ENCODE results near the gene ZNF81. TPM values are rescaled to one million over a fixed set of nuclear protein-coding genes. Genes with fewer than 3 reads are reported as not detected.
A peak's percentile ranks its signal among the peaks of the same experiment; 100 is the strongest.
"Not testable (repeated sequence)": the region's sequence is repeated elsewhere in the genome, so short reads cannot be mapped to it uniquely, and the experiment has no call there.

The ZNF81 gene
- total RNA-seq, 2 donors from 2014 or later = 6.4 to 7.8 TPM

DNA sequence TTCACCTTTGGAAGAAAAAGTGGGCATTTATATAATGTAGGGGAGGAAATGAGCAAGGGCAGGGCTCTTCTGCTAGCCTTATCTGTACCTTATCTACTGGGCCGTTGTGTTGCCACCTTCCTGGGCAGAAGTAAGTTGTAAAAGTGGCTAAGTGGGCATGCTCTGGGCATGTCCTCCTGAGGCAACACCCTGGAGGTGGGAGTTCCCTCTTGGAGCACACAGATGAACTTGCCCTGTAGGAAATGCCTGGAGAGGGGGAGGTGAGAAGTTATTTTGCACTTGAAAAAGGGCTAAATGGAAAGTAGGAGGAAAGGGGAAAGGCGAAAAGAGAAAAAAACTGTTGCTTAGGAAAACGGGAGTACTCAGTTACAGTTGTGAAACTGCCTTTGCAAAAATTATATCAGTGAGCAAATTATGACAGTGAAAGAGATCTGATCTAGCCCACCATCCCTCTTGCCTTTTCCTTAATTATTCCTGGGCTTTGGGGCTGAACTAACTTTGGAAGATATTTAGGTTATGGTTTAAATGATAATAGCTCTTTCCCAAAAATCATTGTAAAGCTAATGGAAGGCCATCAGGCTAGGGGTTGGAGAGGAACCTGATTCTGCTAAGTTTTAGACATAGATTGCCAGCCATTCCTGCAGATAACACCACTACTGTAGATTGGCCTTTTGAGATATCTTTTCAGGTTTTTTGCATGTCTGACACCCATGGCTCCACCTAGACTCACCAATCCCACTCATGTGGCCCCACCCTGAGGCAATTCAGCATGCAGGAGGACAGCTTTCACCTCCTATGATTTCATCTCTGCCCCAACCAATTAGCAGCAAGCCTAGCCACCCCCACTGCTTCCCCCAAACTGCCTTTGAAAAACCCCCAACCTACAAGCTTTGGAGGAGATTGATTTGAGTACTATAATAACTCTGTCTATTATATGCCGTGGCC lies 20.5 kb upstream of the ZNF81 start:
- Mint-ChIP-seq H3K36me3 (ENCODE audit: low read depth) (no peaks in the 10 kb centered on the region), H3K9me3 (no peaks in the 10 kb centered on the region), H3K4me3 (no peak overlapping the region), H3K27me3 (peaks cover 4% of the 10 kb centered on the region), H3K27ac (no peak overlapping the region), H3K4me1 (no peaks in the 10 kb centered on the region)
- no peak for ATAC-seq (replicated peaks)

DNA sequence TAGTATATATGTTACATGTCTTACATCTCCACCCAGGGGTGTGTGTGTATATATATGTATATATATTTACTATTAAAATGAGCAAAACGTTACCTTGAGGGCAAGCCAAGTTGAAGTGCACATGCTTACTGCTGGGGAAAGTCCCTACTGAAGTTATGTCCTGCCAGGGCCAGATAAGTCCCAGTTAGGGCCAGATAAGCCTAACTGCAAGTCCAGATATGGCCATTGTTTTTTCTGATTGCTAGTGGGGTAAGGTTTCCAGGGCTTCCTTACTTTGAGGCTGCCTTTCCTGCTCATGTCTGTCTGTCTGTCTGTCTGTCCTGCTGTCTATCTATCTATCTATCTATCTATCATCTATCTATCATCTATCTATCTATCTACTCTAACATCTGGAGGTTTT lies 19.3 kb upstream of the ZNF81 start:
- no peaks in the 10 kb centered on the region for H3K9me3 Mint-ChIP-seq
- H3K36me3 Mint-ChIP-seq (ENCODE audit: low read depth) = no peaks in the 10 kb centered on the region
- H3K27me3 Mint-ChIP-seq = peaks cover 4% of the 10 kb centered on the region
- no peak overlapping the region for H3K27ac Mint-ChIP-seq
- no peaks in the 10 kb centered on the region for H3K4me1 Mint-ChIP-seq
- ATAC-seq (replicated peaks) = no peak
- no peak overlapping the region for H3K4me3 Mint-ChIP-seq

DNA sequence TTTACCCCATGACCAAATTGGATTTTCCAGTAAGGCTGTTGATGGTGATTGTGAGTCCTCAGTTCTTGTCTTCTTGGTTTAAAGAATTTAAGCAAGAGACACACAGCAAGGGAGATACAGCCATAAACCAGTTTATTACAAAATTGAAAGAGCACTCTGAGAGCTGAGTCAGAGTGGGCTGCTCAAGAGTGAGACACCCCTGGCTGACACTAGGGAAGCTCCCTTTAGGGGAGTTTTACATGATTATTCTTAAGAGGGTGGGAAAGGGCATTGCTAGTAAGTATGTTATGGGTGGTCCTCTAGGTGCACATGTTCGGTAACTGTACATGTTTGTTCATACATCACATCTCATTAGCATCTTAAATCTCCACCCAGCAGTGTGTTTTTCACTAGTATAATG lies 18.8 kb upstream of the ZNF81 start:
- Mint-ChIP-seq H3K27ac (no peak overlapping the region), H3K36me3 (ENCODE audit: low read depth) (no peaks in the 10 kb centered on the region), H3K9me3 (no peaks in the 10 kb centered on the region), H3K4me3 (no peak overlapping the region), H3K4me1 (no peaks in the 10 kb centered on the region), H3K27me3 (peaks cover 4% of the 10 kb centered on the region)
- no peak for ATAC-seq (replicated peaks)

DNA sequence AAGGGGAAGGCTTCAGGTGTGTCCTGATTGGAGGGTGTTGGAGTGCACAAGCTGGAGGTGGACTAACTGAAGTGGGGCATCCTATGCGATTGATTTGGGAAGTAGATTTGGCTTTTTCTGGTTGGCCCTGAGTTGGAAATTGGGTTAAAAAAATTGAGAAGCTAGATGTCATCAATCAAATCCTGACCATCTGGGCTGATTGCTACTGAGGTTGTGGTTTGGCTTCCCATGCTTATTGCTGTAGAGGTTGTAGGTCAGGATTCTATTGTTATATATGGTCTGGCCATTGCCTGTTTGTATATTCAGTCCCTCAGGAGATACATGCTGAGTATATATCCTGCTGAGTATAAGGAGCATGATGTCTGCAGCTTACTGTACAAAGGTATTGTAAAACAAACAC lies 7.7 kb upstream of the ZNF81 start:
- Mint-ChIP-seq H3K27ac (no peak overlapping the region), H3K4me1 (no peaks in the 10 kb centered on the region), H3K4me3 (no peak overlapping the region), H3K27me3 (no peaks in the 10 kb centered on the region), H3K9me3 (no peaks in the 10 kb centered on the region), H3K36me3 (ENCODE audit: low read depth) (no peaks in the 10 kb centered on the region)
- ATAC-seq (replicated peaks) = no peak

DNA sequence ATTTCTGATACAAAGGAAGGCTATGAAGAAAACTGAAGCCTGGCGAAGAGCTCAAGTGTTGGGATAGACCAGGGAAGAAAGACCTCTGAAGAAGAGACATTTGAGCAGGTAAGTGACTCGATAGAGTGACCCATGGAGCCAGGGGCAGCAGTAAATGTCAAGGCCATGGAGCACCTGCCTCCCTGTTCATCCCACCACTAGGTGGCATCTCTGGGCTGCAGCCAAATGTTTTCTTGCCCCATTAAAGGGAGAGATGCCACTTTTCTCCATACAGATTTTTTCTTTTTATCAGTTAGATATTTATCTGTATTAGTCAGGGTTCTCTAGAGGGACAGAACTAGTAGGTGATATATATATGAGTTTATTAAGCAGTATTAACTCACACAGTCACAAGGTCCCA lies 4.9 kb upstream of the ZNF81 start:
- no peaks in the 10 kb centered on the region for H3K9me3 Mint-ChIP-seq
- no peak for ATAC-seq (replicated peaks)
- no peaks in the 10 kb centered on the region for H3K27me3 Mint-ChIP-seq
- H3K27ac Mint-ChIP-seq = no peak overlapping the region
- no peaks in the 10 kb centered on the region for H3K4me1 Mint-ChIP-seq
- H3K36me3 Mint-ChIP-seq (ENCODE audit: low read depth) = no peaks in the 10 kb centered on the region
- no peak overlapping the region for H3K4me3 Mint-ChIP-seq

DNA sequence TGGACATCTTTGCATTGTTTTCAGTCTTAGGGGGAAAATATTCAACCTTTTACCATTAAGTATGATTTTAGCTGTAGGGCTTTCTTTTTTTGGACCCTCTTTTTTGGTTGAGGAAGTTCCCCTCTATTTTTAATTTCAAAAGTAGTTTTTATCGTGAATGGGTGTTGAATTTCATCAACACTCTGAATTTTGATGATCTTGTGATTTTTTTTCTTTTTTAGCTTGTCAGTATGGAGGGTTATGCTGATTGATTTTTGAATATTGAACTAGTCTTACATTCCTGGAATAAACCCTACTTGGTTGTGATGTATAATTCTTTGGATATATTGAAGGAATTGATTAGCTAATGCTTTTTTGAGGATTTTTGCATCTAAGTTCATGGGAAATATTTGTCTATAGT lies 1.7 kb downstream of the ZNF81 start:
- no peak overlapping the region for H3K27ac Mint-ChIP-seq
- ATAC-seq (replicated peaks) = no peak
- peak overlapping the region; percentile 99 for H3K4me3 Mint-ChIP-seq
- H3K27me3 Mint-ChIP-seq = no peaks in the 10 kb centered on the region
- no peaks in the 10 kb centered on the region for H3K9me3 Mint-ChIP-seq
- H3K36me3 Mint-ChIP-seq (ENCODE audit: low read depth) = no peaks in the 10 kb centered on the region
- no peaks in the 10 kb centered on the region for H3K4me1 Mint-ChIP-seq

DNA sequence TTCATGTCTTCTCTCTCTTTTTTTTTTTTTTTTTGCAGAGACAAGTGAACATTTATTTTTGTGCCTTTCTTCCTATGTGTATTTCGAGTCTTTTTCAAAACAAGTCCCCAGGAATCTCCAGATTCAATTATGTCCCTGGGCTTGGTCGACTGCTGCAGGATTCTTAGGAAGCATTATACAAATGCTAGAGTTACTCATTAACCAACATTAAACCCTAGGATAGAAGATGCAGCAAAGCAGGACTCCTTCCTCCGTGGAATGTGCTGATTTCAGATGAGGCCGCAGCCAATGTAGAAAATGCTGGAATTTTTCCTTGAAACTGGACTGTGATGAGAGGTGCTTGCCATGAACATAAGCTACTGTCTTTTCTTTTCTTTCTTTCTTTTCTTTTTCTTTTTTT lies 3.4 kb downstream of the ZNF81 start:
- ATAC-seq (replicated peaks) = no peak

DNA sequence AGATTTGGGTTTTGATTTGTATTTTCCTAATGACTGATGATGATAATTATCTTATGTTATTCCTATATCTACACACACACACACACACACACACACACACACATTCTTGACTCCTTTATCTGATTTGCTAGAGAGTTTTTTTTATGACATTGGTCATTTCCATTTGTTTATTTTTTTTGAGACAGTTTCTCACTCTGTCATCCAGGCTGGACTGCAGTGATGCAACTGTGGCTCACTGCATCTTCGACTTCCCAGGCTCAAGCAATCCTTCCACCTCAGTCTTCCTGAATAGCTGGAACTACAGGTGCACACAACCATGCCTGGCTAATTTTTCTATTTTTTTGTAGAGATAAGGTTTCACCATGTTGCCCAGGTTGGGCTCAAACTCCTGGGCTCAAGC lies 6.7 kb downstream of the ZNF81 start:
- Mint-ChIP-seq H3K27ac (no peak overlapping the region), H3K27me3 (no peaks in the 10 kb centered on the region), H3K4me3 (no peak overlapping the region), H3K9me3 (no peaks in the 10 kb centered on the region), H3K4me1 (no peaks in the 10 kb centered on the region), H3K36me3 (ENCODE audit: low read depth) (peaks cover 25% of the 10 kb centered on the region)
- no peak for ATAC-seq (replicated peaks)

More for the DNA sequence above, 3.4 kb downstream of the ZNF81 start:
- H3K27me3 Mint-ChIP-seq = no peaks in the 10 kb centered on the region
- H3K36me3 Mint-ChIP-seq (ENCODE audit: low read depth) = no peaks in the 10 kb centered on the region
- H3K9me3 Mint-ChIP-seq = no peaks in the 10 kb centered on the region
- H3K4me1 Mint-ChIP-seq = no peaks in the 10 kb centered on the region
- H3K4me3 Mint-ChIP-seq = no peak overlapping the region
- no peak overlapping the region for H3K27ac Mint-ChIP-seq

DNA sequence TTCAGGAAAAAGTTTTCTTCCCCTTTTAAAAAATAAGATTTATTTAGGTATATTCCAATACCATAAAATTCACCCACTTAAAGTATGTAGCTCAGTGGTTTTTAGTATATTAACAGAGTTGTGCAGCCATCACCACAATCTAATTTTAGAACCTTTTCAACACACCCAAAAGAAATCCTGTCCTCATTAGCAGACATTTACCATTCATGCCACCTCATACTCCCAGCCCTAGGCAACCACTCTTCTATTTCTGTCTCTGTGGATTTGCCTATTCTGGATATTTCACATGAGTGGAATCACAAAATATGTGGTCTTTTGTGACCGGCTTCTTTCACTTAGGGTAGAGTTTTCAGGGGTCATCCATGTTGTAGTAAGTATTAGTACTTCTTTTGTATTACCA lies 7.4 kb downstream of the ZNF81 start:
- Mint-ChIP-seq H3K4me3 (no peak overlapping the region), H3K27ac (no peak overlapping the region), H3K27me3 (no peaks in the 10 kb centered on the region), H3K9me3 (no peaks in the 10 kb centered on the region), H3K36me3 (ENCODE audit: low read depth) (peaks cover 33% of the 10 kb centered on the region), H3K4me1 (no peaks in the 10 kb centered on the region)
- no peak for ATAC-seq (replicated peaks)

DNA sequence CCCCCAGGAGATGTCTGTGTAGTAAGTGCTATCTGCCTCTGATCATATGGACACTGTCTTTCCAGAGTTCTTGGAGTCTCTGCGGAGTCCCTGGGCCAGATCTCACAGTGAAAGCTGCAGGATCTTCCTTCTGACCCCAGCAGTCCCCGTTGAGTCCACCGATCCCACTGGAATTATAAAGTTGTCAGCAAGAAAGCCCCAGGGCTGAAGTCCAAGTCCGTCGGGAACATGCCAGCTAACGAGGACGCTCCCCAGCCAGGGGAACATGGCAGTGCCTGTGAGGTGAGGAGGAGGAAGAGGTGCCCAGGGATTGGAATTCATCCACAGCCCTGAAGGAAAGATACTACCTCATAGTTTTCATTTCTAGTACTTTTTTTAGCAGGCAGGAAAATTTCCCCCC lies 9.3 kb downstream of the ZNF81 start:
- Mint-ChIP-seq H3K4me1 (no peaks in the 10 kb centered on the region), H3K4me3 (no peak overlapping the region)
- no peak for ATAC-seq (replicated peaks)

DNA sequence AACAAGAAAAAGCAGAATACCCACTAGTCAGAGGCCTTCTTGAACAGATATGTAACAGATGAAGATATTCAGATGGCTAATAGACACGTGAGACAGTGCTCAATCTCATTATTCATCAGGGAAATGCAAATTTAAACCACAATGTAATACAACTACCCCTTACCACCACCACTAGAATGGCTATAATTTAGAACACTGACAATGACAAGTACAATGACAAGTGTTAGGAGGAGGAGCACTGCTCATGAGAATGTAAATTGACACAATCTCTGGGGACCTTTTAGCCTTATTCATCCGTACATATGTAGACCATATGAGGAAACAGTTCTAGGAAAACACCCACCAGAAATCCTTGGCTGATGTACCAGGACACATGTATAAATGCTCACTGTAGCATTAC lies 13.1 kb downstream of the ZNF81 start:
- peaks cover 6% of the 10 kb centered on the region for H3K4me1 Mint-ChIP-seq
- no peaks in the 10 kb centered on the region for H3K9me3 Mint-ChIP-seq
- ATAC-seq (replicated peaks) = no peak
- H3K4me3 Mint-ChIP-seq = no peak overlapping the region
- H3K27ac Mint-ChIP-seq = no peak overlapping the region
- H3K36me3 Mint-ChIP-seq (ENCODE audit: low read depth) = peaks cover 75% of the 10 kb centered on the region
- no peaks in the 10 kb centered on the region for H3K27me3 Mint-ChIP-seq

More for the DNA sequence above, 9.3 kb downstream of the ZNF81 start:
- Mint-ChIP-seq H3K27ac (no peak overlapping the region), H3K27me3 (no peaks in the 10 kb centered on the region), H3K36me3 (ENCODE audit: low read depth) (peaks cover 47% of the 10 kb centered on the region), H3K9me3 (no peaks in the 10 kb centered on the region)

DNA sequence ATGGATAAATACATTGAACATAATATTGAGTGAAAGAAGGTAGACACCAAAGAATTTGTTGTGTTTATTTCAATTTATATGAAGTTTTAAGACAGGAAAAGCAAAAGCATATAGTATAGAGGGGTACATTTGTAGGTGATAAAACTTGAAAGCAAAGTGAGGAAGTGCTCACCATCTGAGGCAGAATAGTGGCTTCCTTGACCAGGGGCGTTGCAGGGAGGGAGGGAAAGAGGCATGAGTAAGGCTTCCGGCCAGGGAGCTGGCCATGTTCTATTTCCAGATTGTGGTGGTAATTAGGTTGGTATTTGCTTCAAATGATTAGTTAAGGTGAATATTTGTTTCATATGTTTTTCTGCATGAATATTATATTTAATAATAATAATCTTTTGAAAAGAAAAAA lies 13.7 kb downstream of the ZNF81 start:
- not testable (repeated sequence) for H3K27me3 Mint-ChIP-seq; H3K4me1 Mint-ChIP-seq; ATAC-seq (replicated peaks); H3K27ac Mint-ChIP-seq; H3K9me3 Mint-ChIP-seq; H3K4me3 Mint-ChIP-seq
- peaks cover 75% of the 10 kb centered on the region for H3K36me3 Mint-ChIP-seq (ENCODE audit: low read depth)

DNA sequence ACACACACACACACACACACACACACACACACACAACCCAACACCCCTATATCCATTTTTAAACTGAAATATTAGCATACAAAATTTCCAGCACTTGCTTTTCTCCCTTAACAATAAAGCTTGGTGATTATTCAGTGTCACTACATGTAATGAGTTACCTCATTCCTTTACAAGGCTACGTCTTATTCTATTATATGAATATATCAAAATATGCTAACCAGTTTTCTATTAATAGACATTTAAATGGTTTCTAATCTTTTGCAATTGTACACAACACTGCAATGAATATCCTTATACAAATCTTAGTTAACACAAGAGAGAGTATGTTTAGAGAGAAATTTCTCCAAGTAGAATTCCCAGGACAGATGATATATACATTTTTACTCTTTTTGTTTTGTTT lies 14.2 kb downstream of the ZNF81 start:
- H3K9me3 Mint-ChIP-seq = no peaks in the 10 kb centered on the region
- H3K4me1 Mint-ChIP-seq = peaks cover 6% of the 10 kb centered on the region
- H3K4me3 Mint-ChIP-seq = no peak overlapping the region
- peaks cover 73% of the 10 kb centered on the region for H3K36me3 Mint-ChIP-seq (ENCODE audit: low read depth)
- no peaks in the 10 kb centered on the region for H3K27me3 Mint-ChIP-seq
- no peak overlapping the region for H3K27ac Mint-ChIP-seq
- no peak for ATAC-seq (replicated peaks)

DNA sequence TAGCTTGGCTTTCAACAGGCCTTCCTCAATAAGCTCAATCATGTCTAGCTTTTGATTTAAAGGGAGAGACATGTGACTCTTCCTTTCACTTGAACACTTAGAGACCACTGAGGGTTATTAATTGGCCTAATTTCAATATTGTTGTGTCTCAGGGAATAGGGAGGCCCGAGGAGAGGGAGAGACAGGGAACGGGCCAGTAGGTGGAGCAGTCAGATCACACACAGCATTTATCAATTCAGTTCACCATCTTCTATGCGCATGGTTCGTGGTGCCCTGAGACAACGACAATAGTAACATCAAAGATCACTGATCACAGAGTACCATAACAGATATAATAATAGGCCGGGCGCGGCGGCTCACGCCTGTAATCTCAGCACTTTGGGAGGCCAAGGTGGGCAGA lies 17.8 kb downstream of the ZNF81 start:
- ATAC-seq (replicated peaks) = no peak

DNA sequence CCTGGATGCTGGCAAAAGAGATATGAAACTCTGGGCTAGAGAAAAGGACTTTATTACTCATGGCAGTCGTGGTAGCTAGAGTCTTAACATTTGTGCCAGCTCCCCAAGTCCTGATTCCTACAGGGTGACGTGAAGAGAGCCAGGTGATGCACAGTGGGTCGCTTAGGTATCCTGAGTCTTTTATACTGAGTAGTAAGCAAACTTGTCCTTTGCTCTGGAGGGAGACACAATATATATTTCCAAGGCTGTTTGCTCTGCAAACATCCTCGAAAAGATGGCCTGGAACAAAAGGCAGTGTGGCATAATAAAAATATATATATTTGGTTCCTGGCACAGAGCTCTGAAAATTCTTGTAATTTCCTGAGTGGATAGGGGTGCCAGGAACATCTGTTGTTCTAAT lies 23.0 kb downstream of the ZNF81 start:
- Mint-ChIP-seq H3K9me3 (no peaks in the 10 kb centered on the region), H3K36me3 (ENCODE audit: low read depth) (peaks cover 28% of the 10 kb centered on the region), H3K27ac (no peak overlapping the region), H3K4me3 (no peak overlapping the region), H3K4me1 (no peaks in the 10 kb centered on the region), H3K27me3 (no peaks in the 10 kb centered on the region)
- ATAC-seq (replicated peaks) = no peak

More for the DNA sequence above, 17.8 kb downstream of the ZNF81 start:
- Mint-ChIP-seq H3K36me3 (ENCODE audit: low read depth) (peaks cover 57% of the 10 kb centered on the region), H3K27ac (no peak overlapping the region), H3K9me3 (no peaks in the 10 kb centered on the region), H3K27me3 (no peaks in the 10 kb centered on the region), H3K4me3 (no peak overlapping the region), H3K4me1 (peaks cover 6% of the 10 kb centered on the region)

Data from activated T-helper 17 cell treated with anti-CD3 and anti-CD28 coated beads, Interleukin-2, amount 50 U/mL, for 72 hours (primary cell).